GM23338 (cell line): ENCODE results near the gene SYT5. TPM values are rescaled to one million over a fixed set of nuclear protein-coding genes. Genes with fewer than 3 reads are reported as not detected.

Experiments
- ATAC-seq: fragments of 200-7000 bp; cut with Tn5 transposase; 3 replicates; pipeline ENCODE4 v1.9.1; 2020
- DNase-seq: peaks from one replicate; pipeline ENCODE4 v3.0.0-alpha.2; 2015; ENCODE audit warnings: low spot score
- H2AFZ ChIP-seq: fragments of 200-600 bp; sonication (generic); 2 replicates; pipeline ENCODE4 v1.8.0; 2016; ENCODE audit warnings: antibody characterized with exemption, mild to moderate bottlenecking, moderate library complexity
- H3F3A ChIP-seq: fragments of 200-600 bp; sonication (generic); replicated peaks from 2 replicates; pipeline ENCODE4 v1.8.0; 2017; ENCODE audit warnings: antibody characterized with exemption, mixed run types, low read depth
- H3K27ac ChIP-seq: fragments of 200-600 bp; sonication (generic); 2 replicates; pipeline ENCODE4 v1.6.1; 2016; ENCODE audit warnings: low read depth
- H3K27me3 ChIP-seq: fragments of 200-600 bp; sonication (generic); 2 replicates; pipeline ENCODE4 v1.8.0; 2016; ENCODE audit warnings: mild to moderate bottlenecking, mixed run types, moderate library complexity; ENCODE audit not compliant: insufficient read depth
- H3K36me3 ChIP-seq: fragments of 200-600 bp; sonication (generic); 2 replicates; pipeline ENCODE4 v1.8.0; 2016; ENCODE audit warnings: mild to moderate bottlenecking; ENCODE audit not compliant: insufficient read depth
- H3K4me1 ChIP-seq: fragments of 200-600 bp; sonication (generic); 2 replicates; pipeline ENCODE4 v1.8.0; 2016; ENCODE audit warnings: mild to moderate bottlenecking, moderate library complexity; ENCODE audit not compliant: insufficient read depth
- H3K4me2 ChIP-seq: fragments of 200-600 bp; sonication (generic); 2 replicates; pipeline ENCODE4 v1.7.1; 2017; ENCODE audit warnings: mixed run types
- H3K4me3 ChIP-seq: fragments of 200-600 bp; sonication (generic); 2 replicates; pipeline ENCODE4 v1.6.1; 2016; ENCODE audit warnings: mixed run types
- H3K79me2 ChIP-seq: fragments of 200-600 bp; sonication (generic); replicated peaks from 2 replicates; pipeline ENCODE4 v1.8.0; 2017; ENCODE audit warnings: mild to moderate bottlenecking; ENCODE audit not compliant: insufficient read depth
- H3K9me2 ChIP-seq: fragments of 200-600 bp; sonication (generic); 2 replicates; pipeline ENCODE4 v1.8.0; 2017; ENCODE audit not compliant: insufficient read depth
- H4K20me1 ChIP-seq: fragments of 200-600 bp; sonication (generic); replicated peaks from 2 replicates; pipeline ENCODE4 v1.8.0; 2017; ENCODE audit warnings: mild to moderate bottlenecking; ENCODE audit not compliant: insufficient read depth
- H3K27ac Mint-ChIP-seq: 2 replicates; pipeline ENCODE4 v1.8.0; 2020; ENCODE audit warnings: inconsistent platforms, mild to moderate bottlenecking, moderate library complexity, mixed read lengths
- H3K27me3 Mint-ChIP-seq: 3 replicates; pipeline ENCODE4 v1.8.0; 2022; ENCODE audit warnings: low read depth, mild to moderate bottlenecking, moderate library complexity, mixed read lengths, inconsistent platforms; ENCODE audit not compliant: insufficient read depth, poor library complexity
- H3K36me3 Mint-ChIP-seq: 3 replicates; pipeline ENCODE4 v1.8.0; 2021; ENCODE audit warnings: low read depth, mild to moderate bottlenecking, inconsistent platforms, moderate library complexity, mixed read lengths
- H3K4me1 Mint-ChIP-seq: 3 replicates; pipeline ENCODE4 v1.8.0; 2020; ENCODE audit warnings: mild to moderate bottlenecking, inconsistent platforms, mixed read lengths
- H3K4me3 Mint-ChIP-seq: 3 replicates; pipeline ENCODE4 v1.8.0; 2021; ENCODE audit warnings: moderate library complexity, mild to moderate bottlenecking, inconsistent platforms, mixed read lengths
- H3K9me3 Mint-ChIP-seq: 3 replicates; pipeline ENCODE4 v1.8.0; 2020; ENCODE audit warnings: moderate library complexity, mild to moderate bottlenecking, inconsistent platforms, mixed read lengths
- CREB1 ChIP-seq: fragments of 250-450 bp; sonication (Bioruptor Pico); IDR thresholded peaks from 2 replicates; pipeline ENCODE4 v1.5.0; 2020; ENCODE audit warnings: low read depth, mild to moderate bottlenecking, moderate library complexity
- ETS1 ChIP-seq: IDR thresholded peaks from 2 replicates; pipeline ENCODE4 v1.6.1; 2016; ENCODE audit warnings: antibody characterized with exemption
- EZH2 ChIP-seq: fragments of 200-600 bp; sonication (generic); IDR thresholded peaks from one replicate; pipeline ENCODE4 v1.8.0; 2017; ENCODE audit warnings: antibody characterized with exemption, mild to moderate bottlenecking, low read depth; ENCODE audit not compliant: unreplicated experiment
- EZH2phosphoT487 ChIP-seq: fragments of 200-600 bp; sonication (generic); IDR thresholded peaks from one replicate; pipeline ENCODE4 v1.8.1; 2018; ENCODE audit warnings: antibody characterized with exemption; ENCODE audit not compliant: unreplicated experiment
- JUNB ChIP-seq: IDR thresholded peaks from one replicate; pipeline ENCODE4 v1.6.1; 2016; ENCODE audit warnings: antibody characterized with exemption; ENCODE audit not compliant: unreplicated experiment
- NANOG ChIP-seq: IDR thresholded peaks from 2 replicates; pipeline ENCODE4 v1.6.1; 2016; ENCODE audit warnings: antibody characterized with exemption, borderline replicate concordance
- POLR2AphosphoS5 ChIP-seq: IDR thresholded peaks from 2 replicates; pipeline ENCODE4 v1.6.1; 2016; ENCODE audit warnings: antibody characterized with exemption, low read depth
- REST ChIP-seq: IDR thresholded peaks from one replicate; pipeline ENCODE4 v1.6.1; 2018; ENCODE audit warnings: antibody characterized with exemption; ENCODE audit not compliant: unreplicated experiment
- STAT1 ChIP-seq: IDR thresholded peaks from one replicate; pipeline ENCODE4 v1.6.1; 2016; ENCODE audit warnings: antibody characterized with exemption; ENCODE audit not compliant: unreplicated experiment
- ZNF114 ChIP-seq: fragments of 250-450 bp; sonication (Bioruptor Pico); IDR thresholded peaks from 2 replicates; pipeline ENCODE4 v1.5.0; 2020; ENCODE audit warnings: mild to moderate bottlenecking, moderate library complexity
- ZNF331 ChIP-seq: fragments of 250-450 bp; sonication (Bioruptor Pico); IDR thresholded peaks from 2 replicates; pipeline ENCODE4 v1.5.0; 2020; ENCODE audit warnings: low read depth, mild to moderate bottlenecking, moderate library complexity
- ZNF462 ChIP-seq: fragments of 250-450 bp; sonication (Bioruptor Pico); IDR thresholded peaks from 2 replicates; pipeline ENCODE4 v1.5.0; 2020; ENCODE audit warnings: mild to moderate bottlenecking, moderate library complexity
- polyA plus RNA-seq: library from polyadenylated mRNA; unstranded; fragments of >200 nt; fragmentation: Nextera tagmentation; extraction: Ambion mirVana; gene quantifications from 2 replicates; pipeline ENCODE4 v1.2.1, GENCODE V29; 2016
- total RNA-seq: library from RNA; depleted of rRNA; stranded (reverse); fragments of >200 nt; shearing (Covaris generic); gene quantifications from 2 replicates; pipeline ENCODE4 v1.2.3, GENCODE V29; 2014
- TF ChIP-seq, protein P1 (sequence below), 2 experiments: fragments of 200-600 bp in 1 of 2; sonication (generic) in 1 of 2; conservative IDR thresholded peaks; 2 replicates each; pipeline versions ENCODE4 v1.5.1 to v1.6.1; 2016 to 2017; ENCODE audit warnings: antibody characterized with exemption in 2 of 2, low read depth in 2 of 2, mild to moderate bottlenecking in 2 of 2, moderate library complexity in 1 of 2

The SYT5 gene
- total and polyA plus RNA-seq, 2 experiments from 2014 or later: 2.1 to 4.7 TPM

DNA sequence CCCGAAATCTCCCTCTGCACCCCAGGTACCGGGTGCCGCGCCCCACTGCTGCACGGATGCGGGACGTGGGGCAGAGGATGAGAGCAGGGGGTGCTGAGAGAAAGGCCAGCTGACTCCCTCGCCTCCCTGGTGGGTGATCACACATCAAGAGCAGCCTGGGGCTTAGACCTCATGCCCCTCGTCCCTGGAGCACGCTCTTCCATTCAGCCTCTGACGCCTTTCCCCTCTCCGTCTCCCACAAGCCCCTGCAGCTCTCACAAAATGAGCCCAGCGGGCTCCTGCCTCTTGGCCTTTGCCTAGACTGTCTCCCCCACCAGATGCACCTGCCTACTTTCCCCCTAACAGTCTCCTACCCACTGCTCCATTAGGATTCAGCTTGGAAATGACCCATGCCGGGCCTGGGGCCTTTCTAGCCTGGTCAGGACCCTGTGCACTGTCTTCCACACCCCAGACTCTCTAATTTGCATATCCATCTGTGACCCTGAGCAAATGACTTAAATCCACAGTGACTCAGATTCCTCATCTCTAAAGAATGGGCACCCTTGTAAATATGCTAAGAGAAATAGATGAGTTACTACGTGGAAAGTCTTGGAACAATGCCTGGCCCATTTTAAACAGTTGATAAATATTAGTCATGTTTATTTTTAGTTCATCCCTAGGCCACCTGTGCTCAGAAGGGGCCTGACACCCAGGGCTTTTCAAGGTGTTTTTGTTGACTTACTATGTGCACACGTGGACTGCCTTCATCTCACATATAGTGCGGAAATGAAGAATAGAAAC lies 29.8 kb upstream of the SYT5 start:
- Histone ChIP-seq H3K9me2 (no peaks in the 10 kb centered on the region), H4K20me1 (no peaks in the 10 kb centered on the region), H3K4me3 (no peak overlapping the region), H3K36me3 (no peaks in the 10 kb centered on the region), H2AFZ (no peak overlapping the region), H3K4me2 (no peak overlapping the region), H3F3A (no peaks in the 10 kb centered on the region), H3K27ac (no peak overlapping the region), H3K27me3 (no peaks in the 10 kb centered on the region), H3K4me1 (no peaks in the 10 kb centered on the region), H3K79me2 (no peaks in the 10 kb centered on the region)
- ATAC-seq (no peak), DNase-seq (no peak)
- peaks cover 6% of the 10 kb centered on the region for H3K36me3 Mint-ChIP-seq
- TF ChIP-seq EZH2phosphoT487 (no peak), CREB1 (CRISPR knock-in tag) (no peak), ZNF462 (CRISPR knock-in tag) (no peak), JUNB (no peak), POLR2AphosphoS5 (no peak), ZNF331 (CRISPR knock-in tag) (no peak), STAT1 (no peak), EZH2 (no peak), REST (no peak), ZNF114 (CRISPR knock-in tag) (no peak), NANOG (no peak), ETS1 (no peak)
- TF ChIP-seq, protein P1, sequence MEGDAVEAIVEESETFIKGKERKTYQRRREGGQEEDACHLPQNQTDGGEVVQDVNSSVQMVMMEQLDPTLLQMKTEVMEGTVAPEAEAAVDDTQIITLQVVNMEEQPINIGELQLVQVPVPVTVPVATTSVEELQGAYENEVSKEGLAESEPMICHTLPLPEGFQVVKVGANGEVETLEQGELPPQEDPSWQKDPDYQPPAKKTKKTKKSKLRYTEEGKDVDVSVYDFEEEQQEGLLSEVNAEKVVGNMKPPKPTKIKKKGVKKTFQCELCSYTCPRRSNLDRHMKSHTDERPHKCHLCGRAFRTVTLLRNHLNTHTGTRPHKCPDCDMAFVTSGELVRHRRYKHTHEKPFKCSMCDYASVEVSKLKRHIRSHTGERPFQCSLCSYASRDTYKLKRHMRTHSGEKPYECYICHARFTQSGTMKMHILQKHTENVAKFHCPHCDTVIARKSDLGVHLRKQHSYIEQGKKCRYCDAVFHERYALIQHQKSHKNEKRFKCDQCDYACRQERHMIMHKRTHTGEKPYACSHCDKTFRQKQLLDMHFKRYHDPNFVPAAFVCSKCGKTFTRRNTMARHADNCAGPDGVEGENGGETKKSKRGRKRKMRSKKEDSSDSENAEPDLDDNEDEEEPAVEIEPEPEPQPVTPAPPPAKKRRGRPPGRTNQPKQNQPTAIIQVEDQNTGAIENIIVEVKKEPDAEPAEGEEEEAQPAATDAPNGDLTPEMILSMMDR (conservative IDR thresholded peaks at IDR 0.05; ENCODE audit: low read depth in 2 of 2): no peak
- H3K4me3 Mint-ChIP-seq: no peak overlapping the region
- H3K9me3 Mint-ChIP-seq: peaks cover 35% of the 10 kb centered on the region
- peaks cover 10% of the 10 kb centered on the region for H3K4me1 Mint-ChIP-seq
- no peak overlapping the region for H3K27ac Mint-ChIP-seq
- H3K27me3 Mint-ChIP-seq: peaks cover 15% of the 10 kb centered on the region
